ENCODE measurements around the gene VAV1. TPM values are rescaled to one million over a fixed set of nuclear protein-coding genes. Genes with fewer than 3 reads are reported as not detected.

The VAV1 gene
- total and polyA plus RNA-seq, 2 of the 13 experiments (the other 11 are each of a cell fraction or from before 2014, with no cell fraction given) = not detected

- TF ChIP-seq ZNF777 (CRISPR knock-in tag; IDR thresholded peaks at IDR 0.05) (no peak), TP53 (CRISPR knock-in tag; conservative IDR thresholded peaks at IDR 0.05) (0 out of 2 replicates have a peak, but pooled peaks have one; percentile 27), SIN3B (IDR thresholded peaks at IDR 0.05; ENCODE audit: low read length) (no peak)
These were observed 48.8 kb upstream of the VAV1 start (continued) for GRCh38 chr19:6723738-6724137.

GRCh38 chr19:6724631-6725492 is 47.6 kb upstream of the VAV1 start:
- H3K27me3 ChIP-seq (ENCODE audit: control insufficient read depth in 1 of 2, insufficient read depth in 2 of 2, low read length in 2 of 2) = peaks cover 0 to 1% of the 10 kb centered on the region in 2 experiments; a peak in 1 of 5 replicates
- ATAC-seq (no peak), DNase-seq (ENCODE audit: low spot score) (no peak), FAIRE-seq (no peak)
- H3K4me3 ChIP-seq (replicated peaks in 1 of 3; ENCODE audit: insufficient read depth in 1 of 3, low read depth in 2 of 3, low read length in 3 of 3) = peak overlapping the region in 2 of 3 experiments; percentile 30 to 58; a peak in 2 of 6 replicates
- in situ Hi-C loops (cut with HindIII; ENCODE audit: extremely low pct_ligation_motif_present, low pct_unique_long_range_greater_than_20kb) = no loop called here
- 58% methylated on average over 15 of the region's 15 CpGs for WGBS (ENCODE audit: low lambda C conversion rate)
- ChIA-PET POLR2A (interaction anchor here (0.6 to 8.0 kb wide), 8 partner anchors 9 to 352 kb away, joined by 3 to 278 read pairs (median 4); partner anchors contain the start of genes ALKBH7 and GPR108), CTCF (ENCODE audit: low intra/inter-chr PET ratio, low total read pairs) (no interaction called here)
- H3K9me3 ChIP-seq (ENCODE audit: low read length) = no peaks in the 10 kb centered on the region
- H4K20me1 ChIP-seq (ENCODE audit: insufficient read depth, low read length) = peaks cover 5% of the 10 kb centered on the region
- peaks cover 12% of the 10 kb centered on the region for H3K79me2 ChIP-seq (ENCODE audit: insufficient read depth, low read length)
- H3K27ac ChIP-seq (ENCODE audit: extremely low read length, insufficient read depth, low read length) = peak overlapping the region; percentile 90
- no TSS peak for BruUV-seq (replicated peaks)
- no peaks in the 10 kb centered on the region for H3K36me3 ChIP-seq (replicated peaks in 1 of 2; ENCODE audit: control insufficient read depth in 1 of 2, insufficient read depth in 2 of 2, low read length in 2 of 2)
- peaks cover 93% of the 10 kb centered on the region for H3K4me1 ChIP-seq (ENCODE audit: insufficient read depth, low read length)
- H2AFZ ChIP-seq (ENCODE audit: low read length) = no peak overlapping the region
- peak overlapping the region; percentile 90 for H3K4me2 ChIP-seq (ENCODE audit: low read depth, low read length)
- intact Hi-C loops (cut with micrococcal nuclease; ENCODE audit: unreplicated experiment) = no loop called here
- H3K9ac ChIP-seq (ENCODE audit: insufficient read depth, low read depth, low read length) = peak overlapping the region; percentile 70
- TF ChIP-seq ESRRA (CRISPR knock-in tag; IDR thresholded peaks at IDR 0.05; ENCODE audit: low read depth) (0 out of 2 replicates have a peak, but pooled peaks have one; percentile 15), ARNTL (CRISPR knock-in tag; IDR thresholded peaks at IDR 0.05) (0 out of 2 replicates have a peak, but pooled peaks have one; percentile 10), RAD51 (IDR thresholded peaks at IDR 0.05; ENCODE audit: borderline replicate concordance) (no peak), ZFX (CRISPR knock-in tag; IDR thresholded peaks at IDR 0.05; ENCODE audit: low read depth) (0 out of 2 replicates have a peak, but pooled peaks have one; percentile 6), CHD4 (IDR thresholded peaks at IDR 0.05; ENCODE audit: borderline replicate concordance, low read length) (peak; percentile 30; the same call in 1 of the 2 replicates), ZFP91 (CRISPR knock-in tag; IDR thresholded peaks at IDR 0.05; ENCODE audit: borderline replicate concordance) (no peak), ZNF644 (CRISPR knock-in tag; IDR thresholded peaks at IDR 0.05; ENCODE audit: low read depth) (no peak), ZNF770 (CRISPR knock-in tag; IDR thresholded peaks at IDR 0.05) (peak; percentile 61; the same call in 1 of the 2 replicates), ZNF232 (CRISPR knock-in tag; IDR thresholded peaks at IDR 0.05; ENCODE audit: borderline replicate concordance) (no peak), ZNF292 (CRISPR knock-in tag; IDR thresholded peaks at IDR 0.05; ENCODE audit: borderline replicate concordance, low read depth) (no peak), RAD21 (CRISPR knock-in tag; IDR thresholded peaks at IDR 0.05) (no peak), ZNF839 (CRISPR knock-in tag; IDR thresholded peaks at IDR 0.05; ENCODE audit: borderline replicate concordance) (no peak), GTF3A (CRISPR knock-in tag; conservative IDR thresholded peaks at IDR 0.05) (no peak), PATZ1 (CRISPR knock-in tag; IDR thresholded peaks at IDR 0.05) (no peak)
